Stomach (tissue), 9 donors: Measurements from ENCODE around the gene RP9. TPM values are rescaled to one million over a fixed set of nuclear protein-coding genes. Genes with fewer than 3 reads are reported as not detected.

Experiments used
- DNase-seq, 2 donors: peaks; one replicate each; pipeline versions ENCODE4 v3.0.0 to v3.0.0-alpha.2; 2013 to 2019
- H3K27ac ChIP-seq, 5 donors: fragments of 200-600 bp in 4 of 5; sonication (generic) in 4 of 5; one replicate each; pipeline ENCODE4 v1.5.1; 2013 to 2019; ENCODE audit warnings: mild to moderate bottlenecking in 1 of 5, moderate library complexity in 1 of 5
- H3K27me3 ChIP-seq, 3 donors: fragments of 200-600 bp; sonication (generic); one replicate each; pipeline ENCODE4 v1.5.1; 2017 to 2019; ENCODE audit warnings: mixed run types in 1 of 3
- H3K36me3 ChIP-seq, 4 donors: fragments of 200-600 bp; sonication (generic); 1 replicate in 3 of 4; 2 replicates in 1 of 4; pipeline ENCODE4 v1.5.1; 2016 to 2019
- H3K4me1 ChIP-seq, 4 donors: fragments of 200-600 bp; sonication (generic); one replicate each; pipeline ENCODE4 v1.5.1; 2016 to 2019
- H3K4me3 ChIP-seq, 4 donors: fragments of 200-600 bp; sonication (generic) in 3 of 4; one replicate each; pipeline ENCODE4 v1.5.1; 2016 to 2019; ENCODE audit warnings: mild to moderate bottlenecking in 1 of 4
- H3K9me3 ChIP-seq, 4 donors: fragments of 200-600 bp; sonication (generic); one replicate each; pipeline ENCODE4 v1.5.1; 2016 to 2019
- EP300 ChIP-seq: sonication (generic); formaldehyde crosslinking; IDR thresholded peaks from one replicate; pipeline ENCODE4 v1.6.1; 2017; ENCODE audit warnings: antibody characterized with exemption
- POLR2A ChIP-seq, 4 donors: fragments of 450-650 bp; IDR thresholded peaks; one replicate each; pipeline ENCODE4 v1.6.1; 2016; ENCODE audit warnings: antibody characterized with exemption in 4 of 4, control low read depth in 2 of 4, mild to moderate bottlenecking in 1 of 4, moderate library complexity in 1 of 4
- POLR2AphosphoS5 ChIP-seq, 3 donors: sonication (generic); formaldehyde crosslinking; IDR thresholded peaks; one replicate each; pipeline ENCODE4 v1.6.1; 2016; ENCODE audit warnings: antibody characterized with exemption in 3 of 3
- WGBS, 5 donors: extraction: QIAGEN DNeasy Blood & Tissue Kit in 3 of 5; methylation state at CpG; one replicate each; pipeline versions ENCODE4 v1.1.5 to v1.1.7; 2013 to 2018; 5-methylcytosine and 5-hydroxymethylcytosine counted together
- intact Hi-C: fragments of 100-400 bp; cut with DNase I; formaldehyde crosslinking; loops from one replicate; pipeline ENCODE4 v1.15.1; 2023; ENCODE audit warnings: low total_unique reads
- polyA plus RNA-seq, 3 donors: library from polyadenylated mRNA; stranded (reverse); fragments of 200-250 nt; gene quantifications; one replicate each; pipeline ENCODE4 v1.2.3, GENCODE V29; 2013
- total RNA-seq, 5 donors: library from RNA; depleted of rRNA; stranded (reverse); fragments of >200 nt; gene quantifications; one replicate each; pipeline versions ENCODE4 v1.1.0 to v1.2.3, GENCODE V29; 2014 to 2016
- TF ChIP-seq, protein P1 (sequence below), 7 experiments: fragments of 450-650 bp in 4 of 7; fragments of 200-600 bp in 3 of 7; sonication (generic) in 3 of 7; IDR thresholded peaks; one replicate each; pipeline ENCODE4 v1.5.1; 2016 to 2019; ENCODE audit warnings: antibody characterized with exemption in 7 of 7, control low read depth in 2 of 7, mild to moderate bottlenecking in 1 of 7
- donor health status: healthy with polysubstance abuse.
- donor health status: Bipolar disorder and iron deficiency.
- donor health status: healthy.

Gene RP9
- total and polyA plus RNA-seq, 8 donors = 2.2 to 80.0 (median 11.1) TPM; not detected in 1

DNA sequence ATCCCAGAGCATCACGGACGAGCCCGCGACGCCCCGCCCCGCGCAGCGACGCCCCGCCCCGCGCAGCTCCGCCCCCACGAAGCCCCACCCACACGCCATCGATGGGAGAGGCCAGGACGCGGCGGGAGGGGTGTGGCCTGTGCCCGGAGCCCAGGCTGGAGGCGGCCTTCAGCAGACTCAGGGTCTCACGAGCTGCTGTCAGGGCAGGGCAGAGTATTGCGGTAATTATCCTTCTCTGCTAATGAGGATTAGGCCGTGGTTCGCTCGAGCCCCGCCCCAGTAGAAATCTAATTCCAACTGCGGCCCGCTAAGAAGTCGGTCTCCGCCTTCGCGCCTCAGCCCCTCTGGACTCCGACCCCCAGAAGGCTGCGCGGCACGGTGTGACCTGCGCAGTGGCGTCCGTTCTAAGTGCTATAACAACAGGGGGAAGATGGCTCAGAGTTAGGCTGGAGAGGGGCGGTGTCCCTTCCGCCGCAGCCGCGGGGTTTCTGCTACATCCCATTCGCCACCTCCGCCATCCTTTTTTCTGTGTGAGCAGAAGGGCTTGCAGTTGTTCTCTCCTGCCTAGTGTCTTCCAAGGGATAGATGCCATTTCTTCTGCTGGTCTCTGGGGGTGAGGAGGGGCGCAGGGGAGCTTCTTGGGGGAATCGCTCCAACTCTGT lies 46.3 kb downstream of the RP9 start:
- intact Hi-C loops = no loop called here
- Histone ChIP-seq H3K27ac (peak overlapping the region; percentile 91 to 97 (median 96)), H3K4me1 (peaks cover 16 to 40% (median 33%) of the 10 kb centered on the region in 4 donors), H3K36me3 (no peaks in the 10 kb centered on the region), H3K27me3 (no peaks in the 10 kb centered on the region), H3K4me3 (peak overlapping the region; percentile 71 to 89 (median 84)), H3K9me3 (peaks cover 0 to 7% (median 3%) of the 10 kb centered on the region in 4 donors)
- 0 to 1% (median 0%) methylated on average over 28 to 50 of the region's 50 CpGs for WGBS, 5 donors
- DNase-seq = peak; percentile 93 to 99
- TF ChIP-seq EP300 = no peak
- TF ChIP-seq POLR2A (IDR thresholded peaks at IDR 0.05) = no peak
- TF ChIP-seq POLR2AphosphoS5 (IDR thresholded peaks at IDR 0.05) = peak; percentile 60 to 77 (median 64)
- TF ChIP-seq, protein P1, sequence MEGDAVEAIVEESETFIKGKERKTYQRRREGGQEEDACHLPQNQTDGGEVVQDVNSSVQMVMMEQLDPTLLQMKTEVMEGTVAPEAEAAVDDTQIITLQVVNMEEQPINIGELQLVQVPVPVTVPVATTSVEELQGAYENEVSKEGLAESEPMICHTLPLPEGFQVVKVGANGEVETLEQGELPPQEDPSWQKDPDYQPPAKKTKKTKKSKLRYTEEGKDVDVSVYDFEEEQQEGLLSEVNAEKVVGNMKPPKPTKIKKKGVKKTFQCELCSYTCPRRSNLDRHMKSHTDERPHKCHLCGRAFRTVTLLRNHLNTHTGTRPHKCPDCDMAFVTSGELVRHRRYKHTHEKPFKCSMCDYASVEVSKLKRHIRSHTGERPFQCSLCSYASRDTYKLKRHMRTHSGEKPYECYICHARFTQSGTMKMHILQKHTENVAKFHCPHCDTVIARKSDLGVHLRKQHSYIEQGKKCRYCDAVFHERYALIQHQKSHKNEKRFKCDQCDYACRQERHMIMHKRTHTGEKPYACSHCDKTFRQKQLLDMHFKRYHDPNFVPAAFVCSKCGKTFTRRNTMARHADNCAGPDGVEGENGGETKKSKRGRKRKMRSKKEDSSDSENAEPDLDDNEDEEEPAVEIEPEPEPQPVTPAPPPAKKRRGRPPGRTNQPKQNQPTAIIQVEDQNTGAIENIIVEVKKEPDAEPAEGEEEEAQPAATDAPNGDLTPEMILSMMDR (IDR thresholded peaks at IDR 0.05) = no peak

DNA sequence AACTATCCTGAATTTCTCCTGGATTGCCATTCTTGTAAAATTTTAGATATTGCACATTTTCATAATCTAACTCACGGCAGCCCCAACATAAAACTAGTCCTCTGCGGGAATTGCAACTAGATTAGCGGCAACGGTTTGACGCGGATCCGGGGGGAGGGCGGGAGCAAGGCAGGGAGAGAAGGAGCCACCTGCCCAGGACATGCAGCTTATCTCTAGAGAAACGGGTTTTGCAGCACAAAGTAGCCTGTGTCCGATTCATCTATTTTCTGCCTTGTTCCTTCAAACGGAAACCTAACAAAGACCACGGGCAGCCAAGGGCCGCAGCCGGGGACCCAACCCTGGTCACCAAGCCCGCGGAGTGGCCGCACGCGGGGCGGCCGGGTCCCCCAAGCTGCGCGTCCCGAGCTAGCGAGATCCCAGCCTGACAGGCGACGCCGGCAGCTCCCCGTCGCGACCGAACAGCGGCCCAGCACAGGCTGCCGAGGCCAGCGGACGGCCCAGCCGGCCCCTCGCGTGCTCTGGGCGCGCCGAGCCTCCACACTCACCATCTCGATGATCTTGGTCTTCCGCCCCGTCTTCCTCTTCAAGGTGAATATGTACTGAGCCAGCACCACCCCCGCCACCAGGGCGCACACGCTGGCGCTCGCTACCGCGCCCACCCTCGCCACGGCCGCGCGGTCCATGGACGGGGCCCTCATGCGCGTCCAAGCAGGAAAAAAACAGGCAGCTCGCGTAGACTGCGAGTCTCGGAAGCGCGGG lies 47.0 kb downstream of the RP9 start, which contains the start of gene NT5C3A:
Gene NT5C3A, minus strand, starts transcription at position 754 of the 759 bp plus-strand sequence. Its CDS starts 71 bp downstream, at position 683.
- Histone ChIP-seq H3K36me3 (no peaks in the 10 kb centered on the region), H3K9me3 (peaks cover 0 to 7% (median 3%) of the 10 kb centered on the region in 4 donors), H3K27ac (peak within 1 kb of the TSS; percentile 91 to 97 (median 96)), H3K4me3 (peak within 1 kb of the TSS; percentile 71 to 89 (median 84)), H3K27me3 (no peaks in the 10 kb centered on the region), H3K4me1 (peaks cover 16 to 40% (median 33%) of the 10 kb centered on the region in 4 donors)
- peak; percentile 38 to 71 for DNase-seq
- 0 to 1% (median 0%) methylated on average over 42 to 66 of the region's 66 CpGs for WGBS, 5 donors
- TF ChIP-seq POLR2A (IDR thresholded peaks at IDR 0.05) = peak in 1 of 4 donors; percentile 9
- TF ChIP-seq, protein P1 (IDR thresholded peaks at IDR 0.05) = no peak
- peak; percentile 38 to 84 (median 81) for TF ChIP-seq POLR2AphosphoS5 (IDR thresholded peaks at IDR 0.05)
- no peak for TF ChIP-seq EP300
- intact Hi-C loops = no loop called here

DNA sequence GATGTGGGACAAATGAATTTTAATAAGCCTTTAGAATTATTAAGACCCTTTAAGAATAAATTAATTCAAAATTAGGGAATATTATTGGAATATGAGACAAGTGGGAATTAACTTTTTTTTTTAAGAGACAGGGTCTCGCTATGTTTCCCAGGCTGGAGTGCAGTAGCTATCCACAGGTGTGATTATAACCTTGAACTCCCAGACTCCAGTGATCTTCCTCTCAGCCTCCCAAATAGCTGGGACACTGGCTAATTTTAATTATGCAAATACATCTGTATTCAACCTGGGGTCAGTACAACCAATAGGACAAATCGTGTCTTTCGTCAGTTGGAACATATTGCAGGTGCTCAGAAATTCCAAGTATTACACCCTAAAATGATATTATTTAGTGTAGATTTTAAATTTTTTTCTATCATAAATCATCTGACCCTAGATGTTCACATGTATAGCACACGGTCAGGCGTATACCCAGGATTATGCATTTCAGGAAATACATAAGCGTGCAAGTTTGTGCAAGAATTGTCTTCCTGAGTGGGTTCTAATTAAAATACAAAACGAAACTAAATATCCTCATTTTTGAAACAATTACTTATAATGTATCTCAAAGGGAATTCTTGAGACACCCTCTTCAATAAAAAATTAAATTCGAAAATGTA lies 47.8 kb downstream of the RP9 start:
- Histone ChIP-seq H3K36me3 (no peaks in the 10 kb centered on the region), H3K27ac (peak overlapping the region in 3 of 5 donors; percentile 95 to 96 (median 96)), H3K4me3 (peak overlapping the region; percentile 71 to 89 (median 84)), H3K9me3 (peaks cover 0 to 7% (median 3%) of the 10 kb centered on the region in 4 donors), H3K27me3 (no peaks in the 10 kb centered on the region), H3K4me1 (peaks cover 16 to 40% (median 33%) of the 10 kb centered on the region in 4 donors)
- DNase-seq = no peak
- TF ChIP-seq POLR2A (IDR thresholded peaks at IDR 0.05) (no peak), EP300 (no peak), POLR2AphosphoS5 (IDR thresholded peaks at IDR 0.05) (no peak)
- TF ChIP-seq, protein P1 (IDR thresholded peaks at IDR 0.05) = no peak
- WGBS, 5 donors = 20 to 25% (median 24%) methylated on average over 8 of the region's 8 CpGs
- intact Hi-C loops = no loop called here

DNA sequence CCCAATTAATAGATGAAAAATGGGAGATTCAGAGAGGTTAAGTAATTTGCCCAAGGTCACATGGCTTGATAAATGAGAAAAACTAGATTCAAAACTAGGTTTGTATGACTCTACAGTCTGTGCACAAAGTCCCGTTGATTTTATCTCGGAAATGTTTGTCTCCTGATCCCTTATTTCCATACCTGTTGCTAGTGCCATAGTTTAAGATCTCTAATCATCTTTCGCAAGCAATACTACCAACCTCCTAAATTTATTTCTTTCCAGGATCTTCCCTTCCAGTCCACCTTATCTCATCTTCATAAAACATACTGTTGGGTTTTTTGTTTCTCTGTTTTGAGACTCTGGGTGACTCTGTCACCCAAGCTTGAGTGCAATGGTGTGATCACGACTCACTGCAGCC lies 49.6 kb downstream of the RP9 start:
- Histone ChIP-seq H3K27me3 (no peaks in the 10 kb centered on the region), H3K4me3 (no peak overlapping the region), H3K9me3 (no peaks in the 10 kb centered on the region), H3K27ac (no peak overlapping the region), H3K36me3 (no peaks in the 10 kb centered on the region), H3K4me1 (peaks cover 16 to 40% (median 33%) of the 10 kb centered on the region in 4 donors)
- WGBS, 5 donors = 46 to 78% (median 51%) methylated on average over 4 of the region's 4 CpGs
- DNase-seq = no peak
- TF ChIP-seq POLR2A (IDR thresholded peaks at IDR 0.05) = no peak
- intact Hi-C loops = no loop called here
